Activated CD8-positive, alpha-beta memory T cell treated with anti-CD3 and anti-CD28 coated beads, Interleukin-2, amount 50 U/mL, for 1 hour (primary cell): ENCODE results near the gene VPS33A.
"Not testable (repeated sequence)": the region's sequence is repeated elsewhere in the genome, so short reads cannot be mapped to it uniquely, and the experiment has no call there.

Source experiments
- DNase-seq: peaks from one replicate; pipeline ENCODE4 v3.0.0-alpha.2; 2020; ENCODE audit errors: extremely low read depth

Gene VPS33A

DNA sequence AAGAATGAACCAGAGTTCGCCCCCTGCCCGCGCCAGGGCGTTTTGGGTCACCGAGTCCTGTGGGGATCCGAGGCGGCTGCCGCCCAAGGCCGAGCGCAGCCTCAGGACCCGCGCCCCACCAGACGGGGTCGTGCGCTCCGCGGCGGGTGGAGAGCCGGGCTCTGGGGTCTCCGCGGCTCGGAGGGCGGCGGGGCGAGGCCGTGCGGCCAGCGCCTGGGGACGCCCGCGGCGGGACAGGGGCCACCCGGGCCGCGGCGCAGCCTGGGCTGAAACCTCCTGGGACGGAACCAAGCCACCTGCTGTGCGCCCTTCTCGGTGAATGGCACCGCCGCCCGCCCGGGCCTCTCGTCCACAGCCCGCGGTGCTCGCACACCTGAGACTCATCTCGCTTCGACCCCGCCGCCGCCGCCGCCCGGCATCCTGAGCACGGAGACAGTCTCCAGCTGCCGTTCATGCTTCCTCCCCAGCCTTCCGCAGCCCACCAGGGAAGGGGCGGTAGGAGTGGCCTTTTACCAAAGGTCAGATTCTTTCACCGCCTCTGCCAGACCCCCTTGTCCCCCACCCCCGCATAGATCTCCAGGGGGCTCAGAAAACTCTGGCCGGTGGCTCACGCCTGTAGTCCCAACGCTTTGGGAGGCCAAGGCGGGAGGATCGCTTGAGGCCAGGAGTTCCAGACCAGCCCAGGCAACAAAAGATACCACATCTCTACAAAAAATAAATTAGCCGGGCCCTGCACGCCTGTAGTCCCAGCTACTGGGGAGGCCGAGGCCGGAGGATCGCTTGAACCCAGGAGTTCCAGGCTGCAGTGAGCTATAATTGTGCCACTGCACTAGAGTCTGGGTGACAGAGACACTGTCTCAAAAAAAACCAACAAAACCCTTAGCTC is 61.9 kb downstream of the VPS33A start:
- DNase-seq, result no peak

DNA sequence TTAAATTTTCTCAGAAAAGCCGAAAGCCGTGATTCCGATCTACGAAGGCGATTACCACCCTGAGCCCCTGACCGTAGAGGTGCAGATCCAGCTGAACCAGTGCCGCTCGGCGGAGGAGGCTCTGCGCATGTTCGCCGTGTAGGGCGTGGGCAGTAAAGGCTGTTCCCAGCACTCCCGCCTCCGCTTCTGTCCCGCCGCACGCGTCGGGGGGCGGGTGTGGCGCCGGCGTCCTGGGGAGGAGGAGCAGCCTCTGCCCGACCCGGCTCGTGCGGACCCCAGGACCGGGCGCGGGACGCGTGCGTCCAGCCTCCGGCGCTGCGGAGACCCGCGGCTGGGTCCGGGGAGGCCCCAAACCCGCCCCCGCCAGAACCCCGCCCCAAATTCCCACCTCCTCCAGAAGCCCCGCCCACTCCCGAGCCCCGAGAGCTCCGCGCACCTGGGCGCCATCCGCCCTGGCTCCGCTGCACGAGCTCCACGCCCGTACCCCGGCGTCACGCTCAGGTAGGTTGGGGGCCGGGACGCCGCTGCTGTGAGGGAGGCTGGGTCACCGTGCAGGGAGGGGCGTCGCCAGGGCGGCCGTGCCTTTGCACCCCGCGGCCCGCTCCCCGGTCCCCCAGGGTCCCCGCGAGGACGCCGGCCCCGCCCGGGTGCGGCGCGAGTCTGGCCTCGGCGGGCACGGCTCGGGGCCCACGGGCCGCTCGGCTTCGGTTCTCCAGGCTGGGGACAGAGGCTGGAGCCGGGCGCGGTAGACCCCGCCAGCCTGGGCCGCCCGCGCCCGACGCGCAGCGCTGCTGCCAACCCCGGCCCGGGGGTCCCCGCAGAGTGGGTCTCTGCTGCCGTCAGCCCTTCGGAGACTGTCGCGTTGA is 62.8 kb downstream of the VPS33A start, which contains the start of gene B3GNT4:
TSS of gene B3GNT4 (plus strand) at position 409 of the 866 bp plus-strand sequence. CDS start 910 bp downstream, outside the sequence.
- peak; percentile 47 for DNase-seq

DNA sequence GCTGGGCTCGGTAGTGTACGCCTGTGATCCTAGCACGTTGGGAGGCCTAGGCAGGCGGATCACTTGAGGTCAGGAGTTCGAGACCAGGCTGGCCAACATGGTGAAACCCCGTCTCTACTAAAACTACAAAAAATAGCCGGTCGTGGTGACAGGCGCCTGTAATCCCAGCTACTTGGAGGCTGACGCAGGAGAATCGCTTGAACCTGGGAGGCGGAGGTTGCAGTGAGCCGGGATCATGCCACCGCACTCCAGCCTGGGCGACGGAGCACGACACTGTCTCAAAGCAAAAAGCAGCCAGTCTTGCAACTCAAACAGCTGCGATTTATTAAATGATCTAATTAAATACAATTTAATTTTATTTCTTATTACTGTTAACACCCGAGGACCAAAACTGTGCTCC is 63.5 kb downstream of the VPS33A start:
- DNase-seq, result not testable (repeated sequence)

- no peak for DNase-seq
Observed at GRCh38 chr12:122202017-122202416, 64.3 kb downstream of the VPS33A start.

- no peak for DNase-seq
Observed at GRCh38 chr12:122201381-122201780, 64.9 kb downstream of the VPS33A start.

DNA sequence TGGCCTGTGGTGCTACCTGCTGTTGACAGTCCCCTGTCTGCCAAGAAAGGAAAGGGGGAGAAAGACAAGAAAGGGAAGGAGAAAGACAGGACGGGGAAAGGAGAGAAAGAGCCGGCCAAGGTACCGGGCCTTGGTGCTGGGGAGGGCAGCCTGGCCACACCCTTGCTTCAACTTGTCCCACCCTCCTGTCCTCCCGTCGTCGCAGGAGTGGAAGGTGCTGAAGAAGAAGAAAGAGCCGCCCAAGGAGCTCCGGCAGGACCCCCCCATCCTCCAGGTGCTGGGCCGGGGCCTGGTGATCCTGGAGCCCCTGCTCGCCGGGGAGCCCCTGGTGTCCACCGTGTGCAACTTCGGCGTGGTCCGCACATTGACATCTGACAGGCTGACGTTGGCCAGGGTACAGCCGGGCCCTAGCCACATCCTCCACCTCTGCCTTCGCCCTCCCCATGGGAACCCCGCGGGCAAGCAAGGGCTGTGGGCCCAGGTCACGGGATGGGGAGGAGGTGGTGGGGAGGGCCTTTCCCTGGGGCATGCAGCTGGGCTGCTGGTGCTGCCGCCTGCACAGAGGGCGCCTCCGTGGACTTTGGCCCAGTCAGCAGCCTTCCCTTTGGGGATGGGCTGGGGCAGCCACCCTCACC is 65.6 kb downstream of the VPS33A start:
- no peak for DNase-seq

GRCh38 chr12:122199484-122200355 is 66.6 kb downstream of the VPS33A start:
- DNase-seq, result no peak

GRCh38 chr12:122197612-122197966 is 68.7 kb downstream of the VPS33A start:
- DNase-seq, result no peak

- no peak for DNase-seq
Observed at GRCh38 chr12:122195405-122195804, 70.9 kb downstream of the VPS33A start.

- no peak for DNase-seq
Observed at GRCh38 chr12:122194804-122195203, 71.5 kb downstream of the VPS33A start.

DNA sequence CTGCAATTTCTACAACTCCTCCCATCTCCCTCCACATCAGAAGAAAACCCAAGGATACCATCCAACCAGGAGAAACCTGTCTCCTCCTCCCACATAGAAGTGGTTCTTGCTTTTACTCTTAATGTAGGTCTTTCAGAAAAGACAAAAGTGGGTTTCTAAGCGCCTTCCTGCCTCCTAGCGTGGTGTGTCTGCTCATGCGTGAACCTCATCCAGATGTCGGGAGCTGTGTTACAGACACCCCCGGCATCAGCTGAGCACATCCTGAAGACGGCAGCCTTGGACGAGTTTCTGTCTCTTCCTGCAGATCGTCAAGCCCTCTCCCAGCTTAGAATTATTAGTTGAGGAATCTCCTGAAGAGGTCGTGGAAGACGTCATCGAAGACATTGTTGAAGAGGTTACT is 73.9 kb downstream of the VPS33A start:
- DNase-seq, result no peak

- peak; percentile 16 for DNase-seq
Observed at GRCh38 chr12:122190842-122191668, 75.2 kb downstream of the VPS33A start.

DNA sequence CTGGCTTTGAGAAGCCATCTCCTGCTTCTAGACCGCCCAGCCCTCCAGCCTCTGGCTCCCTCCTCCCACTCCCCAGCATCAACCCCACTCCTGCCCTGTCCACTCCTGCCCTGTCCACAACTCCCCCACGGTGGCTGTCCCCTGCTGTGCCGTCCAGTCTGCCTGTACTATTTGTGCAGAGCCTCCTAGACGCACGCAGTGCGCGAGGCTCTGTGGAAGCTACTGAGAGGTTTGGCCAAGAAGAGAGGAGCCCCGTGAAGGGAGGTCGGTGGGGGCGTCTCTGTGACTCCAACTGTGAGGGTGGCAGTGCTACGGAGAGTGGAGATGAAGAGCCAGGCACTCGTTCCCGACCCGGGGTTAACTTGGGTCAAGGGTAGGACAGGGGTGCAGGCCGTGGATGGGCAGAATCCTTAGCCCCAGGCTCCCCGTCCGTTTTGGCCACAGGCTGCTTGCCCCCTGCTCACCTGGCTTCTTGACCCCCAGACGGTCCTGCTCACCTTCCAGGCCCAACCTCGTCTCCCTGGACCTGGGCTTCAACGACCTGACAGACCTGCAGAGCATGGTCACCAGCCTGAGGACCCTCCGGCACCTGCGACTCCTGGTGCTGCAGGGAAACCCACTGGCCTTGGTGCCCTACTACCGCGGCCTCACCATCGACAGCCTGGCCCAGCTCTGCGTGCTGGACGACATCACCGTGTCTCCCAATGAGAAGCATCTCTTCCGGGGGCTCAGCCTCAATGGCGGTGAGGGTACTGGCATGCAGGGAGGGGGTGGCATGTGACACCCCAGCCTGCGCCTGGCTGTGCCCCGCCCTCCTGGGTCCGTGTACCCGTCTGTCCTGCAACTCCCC is 76.4 kb downstream of the VPS33A start:
- DNase-seq, result no peak

GRCh38 chr12:122187466-122187865 is 78.8 kb downstream of the VPS33A start:
- no peak for DNase-seq

DNA sequence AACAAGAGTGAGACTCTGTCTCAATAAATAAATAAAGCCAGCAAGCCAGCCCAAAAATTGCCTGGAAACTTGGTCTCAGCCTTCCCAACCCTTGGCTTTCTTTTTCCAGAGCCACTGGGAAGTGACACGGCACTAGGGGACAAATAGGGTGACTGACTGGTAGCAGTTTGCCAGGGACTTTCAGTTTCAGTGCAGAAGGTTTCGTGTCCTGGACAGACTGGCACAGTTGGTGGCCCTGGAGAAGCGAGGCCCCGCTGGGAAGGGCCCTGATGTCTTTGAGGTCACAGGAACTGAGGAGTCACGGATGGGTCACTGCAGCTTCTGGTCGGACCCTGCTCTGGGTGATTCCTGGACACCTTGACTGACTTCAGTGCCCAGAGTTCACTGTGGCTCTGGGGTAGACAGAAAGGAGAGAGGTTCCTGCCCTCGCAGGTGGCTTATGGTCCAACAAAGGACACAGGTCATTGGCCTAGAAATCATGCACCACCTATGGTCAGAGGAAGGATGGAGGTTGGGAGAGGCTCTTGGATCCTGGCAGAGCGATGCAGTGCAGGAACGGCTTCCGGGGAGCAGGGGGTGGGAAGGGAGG is 80.7 kb downstream of the VPS33A start:
- DNase-seq, result no peak

GRCh38 chr12:122185079-122185478 is 81.2 kb downstream of the VPS33A start:
- no peak for DNase-seq

DNA sequence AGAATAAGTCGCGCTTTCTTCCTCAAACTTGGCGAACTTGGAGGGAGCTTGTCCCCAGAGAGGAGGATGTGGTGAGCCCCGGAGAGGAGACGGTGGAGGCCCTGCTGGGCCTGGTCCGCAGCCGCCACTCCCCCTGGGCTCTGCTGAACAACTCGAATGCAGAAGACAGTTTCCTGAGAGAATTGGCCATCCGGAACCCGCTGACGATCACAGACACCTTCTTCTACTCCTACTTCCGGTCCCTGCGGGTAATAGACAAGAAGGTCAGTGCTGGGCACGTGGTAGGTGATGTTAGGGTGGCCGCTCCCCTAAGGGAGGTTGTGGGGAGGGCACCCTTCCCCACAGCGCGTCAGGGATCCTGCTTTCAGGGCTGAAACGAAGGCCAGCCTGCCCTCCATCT is 81.8 kb downstream of the VPS33A start:
- DNase-seq, result no peak

GRCh38 chr12:122183588-122183940 is 82.7 kb downstream of the VPS33A start:
- no peak for DNase-seq
